Stimulated activated CD4-positive, alpha-beta T cell treated with anti-CD3 and anti-CD28 coated beads, Interleukin-12 subunit alpha, Interleukin-12 subunit beta, amount 100 ng/mL, for 48 hours (primary cell): ENCODE data around the gene MPZL1.
A peak's percentile ranks its signal among the peaks of the same experiment; 100 is the strongest.
"Not testable (repeated sequence)": the region's sequence is repeated elsewhere in the genome, so short reads cannot be mapped to it uniquely, and the experiment has no call there.

Experiments
- DNase-seq, 3 donors: peaks; one replicate each; pipeline ENCODE4 v3.0.0-alpha.2; 2020; ENCODE audit warnings: low read depth in 2 of 3, low spot score in 1 of 3

The MPZL1 gene

DNA sequence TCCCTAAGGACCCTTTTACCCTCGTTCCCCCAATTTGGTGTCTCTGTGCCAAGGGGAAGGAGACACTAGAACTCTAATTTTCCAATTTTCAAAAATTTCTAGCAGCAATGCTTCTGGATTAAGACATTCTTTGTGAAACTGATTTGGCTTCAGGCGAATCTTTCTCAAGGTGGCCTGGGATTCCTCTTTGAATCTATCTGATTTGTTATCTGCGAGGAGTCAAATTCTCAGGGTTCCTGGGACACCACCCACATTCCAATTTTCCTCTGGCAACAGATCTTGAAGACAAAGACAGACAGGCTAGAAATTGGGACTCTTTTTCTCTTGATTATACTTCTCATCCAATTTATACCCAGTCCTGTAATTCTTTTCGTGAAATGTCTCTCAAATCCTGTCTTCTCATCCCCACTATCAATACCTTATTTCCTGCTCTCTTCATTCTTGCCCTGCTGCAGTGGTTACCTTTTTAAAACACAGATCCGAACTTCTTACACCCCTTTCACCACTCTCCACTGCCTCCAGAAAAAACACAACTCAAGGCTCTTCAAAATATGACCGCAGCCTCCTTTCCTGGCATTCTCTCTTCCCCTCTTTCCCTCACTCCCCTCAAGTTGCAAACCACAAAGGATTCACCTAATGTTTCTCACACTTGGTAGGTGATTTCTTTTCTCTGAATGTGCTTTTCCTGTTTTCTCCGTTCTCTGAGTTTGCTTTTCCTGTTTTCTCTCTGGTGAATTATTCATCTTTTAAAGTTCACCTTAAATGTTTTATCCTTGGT is 2.7 kb upstream of the MPZL1 start:
- no peak for DNase-seq

DNA sequence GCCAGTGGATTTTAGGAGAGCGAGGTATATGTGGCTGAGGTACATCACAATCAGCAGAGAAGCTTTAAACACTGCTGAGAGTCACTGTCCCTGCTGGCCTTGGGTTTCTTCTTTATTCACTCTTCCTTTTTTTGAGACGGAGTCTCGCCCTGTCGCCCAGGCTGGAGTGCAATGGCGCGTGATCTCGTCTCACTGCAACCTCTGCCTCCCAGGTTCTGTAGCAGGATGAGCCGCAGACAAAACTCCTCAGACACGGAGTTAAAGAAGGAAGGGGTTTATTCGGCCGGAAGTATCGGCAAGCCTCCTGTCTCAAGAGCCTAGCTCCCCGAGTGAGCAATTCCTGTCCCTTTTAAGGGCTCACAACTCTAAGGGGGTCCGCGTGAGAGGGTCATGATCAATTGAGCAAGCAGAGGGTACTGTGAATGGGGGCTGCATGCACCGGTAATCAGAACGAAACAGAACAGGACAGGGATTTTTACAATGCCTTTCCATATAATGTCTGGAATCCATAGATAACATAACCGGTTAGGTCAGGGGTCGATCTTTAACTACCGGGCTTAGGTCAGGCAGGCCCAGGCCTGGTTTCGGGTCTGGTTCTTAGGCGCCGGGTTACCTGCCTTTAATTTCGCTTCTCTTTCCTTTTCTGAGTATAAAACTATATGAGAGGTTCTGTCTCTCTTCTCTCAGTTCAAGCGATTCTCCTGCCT is 1.9 kb upstream of the MPZL1 start:
- DNase-seq: not testable (repeated sequence)

DNA sequence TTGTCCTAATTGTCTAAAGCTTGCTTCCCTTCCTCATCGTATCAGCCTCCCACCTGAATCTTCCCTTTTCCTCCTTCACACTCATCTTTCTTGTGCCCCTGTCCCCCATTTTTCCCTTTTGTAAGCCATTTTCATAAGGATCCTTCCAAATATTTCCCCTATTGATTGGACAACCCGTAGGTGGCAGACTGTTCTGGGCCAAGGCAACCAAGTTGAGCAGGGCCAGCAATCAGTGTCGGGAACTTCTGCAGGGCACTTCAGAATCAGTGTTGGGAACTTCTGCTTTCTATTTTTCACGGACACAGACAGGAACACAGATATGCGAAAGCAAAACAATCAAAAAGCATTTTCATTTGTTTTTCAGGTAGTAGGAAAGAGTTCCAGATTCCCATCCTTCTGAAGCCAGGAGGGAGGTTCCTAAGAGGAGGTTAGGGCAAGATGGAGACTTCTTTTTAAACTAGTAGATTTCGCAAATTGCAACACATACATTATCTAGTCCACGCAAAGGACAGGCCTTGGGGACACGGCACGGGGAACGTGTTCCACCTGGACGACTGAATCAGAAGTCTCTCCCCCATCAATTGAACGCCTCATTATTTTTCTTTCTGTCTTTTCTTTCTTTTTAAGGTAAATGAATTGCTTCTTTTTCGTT is 691 bp upstream of the MPZL1 start:
- no peak for DNase-seq

DNA sequence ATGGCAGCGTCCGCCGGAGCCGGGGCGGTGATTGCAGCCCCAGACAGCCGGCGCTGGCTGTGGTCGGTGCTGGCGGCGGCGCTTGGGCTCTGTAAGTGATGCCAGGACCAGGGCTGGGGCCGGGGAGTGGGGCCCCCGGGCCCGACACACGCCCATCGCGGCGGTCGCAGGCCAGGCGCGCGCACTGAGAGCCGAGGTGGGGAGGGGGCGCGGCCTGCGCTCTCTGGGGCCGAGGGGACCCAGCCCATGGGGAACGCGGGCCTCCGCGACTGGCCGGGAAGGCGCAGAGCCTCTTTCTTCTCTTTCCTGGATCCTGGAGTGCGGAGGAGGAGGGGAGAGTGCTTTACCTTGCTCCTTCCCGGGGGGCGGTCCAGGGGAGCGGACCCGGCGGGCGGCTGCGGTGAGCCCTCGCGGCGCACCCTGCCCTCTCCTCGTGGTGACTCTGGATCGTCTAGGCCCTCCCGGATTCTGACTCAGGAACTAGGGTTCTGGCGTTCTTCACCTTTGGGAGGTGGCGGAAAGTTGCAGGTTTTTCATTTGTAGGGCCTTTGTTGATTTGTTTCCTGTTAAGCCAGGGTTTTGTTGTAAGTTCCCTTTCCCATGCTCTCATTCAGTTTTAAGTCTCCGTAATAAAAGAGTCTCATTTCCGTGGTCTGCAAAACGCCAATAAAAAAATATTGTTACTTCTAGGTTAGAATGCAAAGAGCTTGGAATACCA is 529 bp downstream of the MPZL1 start:
- DNase-seq: peak in 1 of 3 donors; percentile 36

DNA sequence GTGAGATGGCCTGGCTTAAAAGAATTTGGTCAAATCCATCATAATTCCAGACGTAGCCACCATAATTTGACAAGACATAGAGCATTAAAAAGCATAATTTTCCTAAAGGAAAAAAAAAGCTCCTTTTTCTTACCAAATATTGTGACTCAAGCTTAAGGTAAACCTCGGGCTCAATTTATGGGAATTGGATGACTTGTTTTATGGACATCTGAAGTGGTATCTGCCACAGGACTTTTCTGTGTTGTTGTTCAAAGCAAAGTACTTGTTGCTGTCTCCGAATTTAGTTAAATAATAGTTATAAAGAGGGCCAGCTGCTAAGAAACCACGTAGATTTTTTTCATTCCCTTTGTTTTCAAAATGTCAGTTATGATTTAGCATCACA is 1.1 kb downstream of the MPZL1 start:
- DNase-seq: no peak

DNA sequence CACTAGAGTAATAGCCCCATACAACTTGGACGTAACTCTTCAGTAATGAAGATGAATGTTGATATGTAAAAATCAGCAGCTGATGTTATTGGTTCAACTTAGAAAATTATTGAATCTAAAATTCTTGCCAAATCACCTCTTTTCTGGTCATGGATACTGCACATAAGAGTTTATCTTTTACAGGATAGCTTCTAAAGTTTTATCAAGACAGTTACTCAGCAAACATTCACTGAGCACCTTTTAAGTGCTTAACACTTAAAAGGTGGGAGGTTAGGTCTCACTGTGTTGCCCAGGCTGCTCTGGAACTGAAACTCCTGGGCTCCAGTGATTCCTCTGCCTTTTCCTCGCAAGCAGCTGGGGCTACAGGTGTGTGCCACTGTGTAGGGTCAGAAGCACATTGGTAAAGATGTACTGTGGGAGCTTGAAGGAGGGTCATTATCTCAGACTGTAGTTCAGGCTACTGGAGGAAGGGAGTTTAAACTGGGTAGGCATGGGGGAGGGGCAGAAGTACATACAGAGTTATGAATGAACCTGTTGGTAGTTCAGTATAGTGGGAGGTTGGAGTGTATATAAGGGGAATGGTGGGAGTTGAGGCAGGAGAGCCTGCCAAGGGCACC is 2.0 kb downstream of the MPZL1 start:
- no peak for DNase-seq

DNA sequence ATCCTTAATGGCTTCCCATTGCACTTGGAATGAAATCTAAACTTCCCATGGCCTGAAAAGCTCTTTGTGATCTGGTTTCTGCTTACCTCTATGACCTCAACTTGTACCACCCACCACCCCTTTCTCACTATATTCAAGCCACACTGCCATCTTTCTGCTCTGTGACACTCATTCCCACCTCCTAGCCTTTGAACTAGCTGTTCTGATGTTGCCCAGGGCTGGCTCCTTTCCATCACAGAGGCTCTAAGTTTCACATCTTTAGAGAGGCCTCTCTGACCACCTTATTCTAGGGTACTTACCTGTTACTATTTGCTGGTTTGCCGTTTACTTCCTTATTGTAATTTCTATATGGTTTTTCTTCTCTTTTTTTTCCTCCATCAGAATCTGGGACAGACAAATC is 4.2 kb downstream of the MPZL1 start:
- no peak for DNase-seq

DNA sequence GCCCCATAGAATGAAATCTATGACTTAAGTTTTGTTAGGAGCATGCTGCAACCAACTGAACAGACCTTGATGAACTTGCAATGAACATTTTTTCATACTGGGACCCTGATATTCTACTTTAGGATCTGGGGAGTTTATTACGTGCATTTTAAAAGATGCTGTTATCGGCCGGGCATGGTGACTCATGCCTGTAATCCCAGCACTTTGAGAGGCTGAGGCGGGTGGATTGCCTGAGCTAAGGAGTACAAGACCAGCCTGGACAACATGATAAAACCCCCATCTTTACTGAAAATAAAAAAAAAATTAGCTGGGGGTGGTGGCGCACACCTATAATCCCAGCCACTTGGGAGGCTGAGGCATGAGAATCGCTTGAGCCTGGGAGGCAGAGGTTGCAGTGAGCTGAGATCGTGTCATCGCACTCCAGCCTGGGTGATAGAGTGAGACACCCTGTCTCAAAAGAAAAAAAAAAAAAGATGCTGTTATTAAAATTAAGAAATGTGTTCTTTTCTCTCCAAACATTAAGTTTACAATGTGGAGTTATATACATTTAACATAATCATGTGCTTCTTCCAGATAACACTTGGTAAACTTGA is 7.1 kb downstream of the MPZL1 start:
- no peak for DNase-seq

DNA sequence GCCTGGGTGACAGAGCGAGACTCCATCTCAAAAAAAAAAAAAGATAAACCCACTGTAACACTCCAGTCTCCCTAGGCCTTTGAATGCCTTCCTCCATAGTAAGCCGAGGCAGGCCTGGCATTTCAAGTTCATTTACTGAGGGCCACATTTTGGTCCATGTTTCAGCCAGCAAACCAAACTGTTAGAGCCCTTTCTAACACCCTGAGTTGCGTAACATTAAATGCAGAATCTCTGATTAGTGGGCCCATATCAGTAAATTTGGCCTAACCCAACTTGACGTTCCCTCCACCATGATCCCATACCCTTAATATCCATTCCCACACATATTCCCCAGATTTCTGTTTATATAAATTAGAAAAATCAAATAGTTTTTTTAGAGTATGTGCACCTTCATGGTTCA is 12.4 kb downstream of the MPZL1 start:
- no peak for DNase-seq

DNA sequence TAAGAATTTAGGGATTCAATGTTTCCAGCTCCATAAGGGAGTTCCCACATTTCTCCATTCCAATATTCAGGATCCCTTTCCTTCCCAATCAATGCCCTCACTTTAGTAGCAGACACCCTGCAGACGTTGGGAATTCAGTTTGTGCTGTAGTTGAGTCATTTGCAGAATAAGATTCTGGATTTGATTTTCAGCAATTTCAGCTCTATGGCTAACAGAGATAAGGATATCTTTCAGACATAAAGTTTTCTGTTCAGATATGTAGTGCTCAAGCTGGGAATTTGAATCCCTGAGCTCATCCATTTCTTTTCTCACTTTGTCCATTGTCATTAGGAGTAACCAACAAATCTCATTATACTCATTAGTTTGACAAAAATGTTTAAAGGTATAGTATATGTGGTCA is 13.1 kb downstream of the MPZL1 start:
- DNase-seq: no peak

DNA sequence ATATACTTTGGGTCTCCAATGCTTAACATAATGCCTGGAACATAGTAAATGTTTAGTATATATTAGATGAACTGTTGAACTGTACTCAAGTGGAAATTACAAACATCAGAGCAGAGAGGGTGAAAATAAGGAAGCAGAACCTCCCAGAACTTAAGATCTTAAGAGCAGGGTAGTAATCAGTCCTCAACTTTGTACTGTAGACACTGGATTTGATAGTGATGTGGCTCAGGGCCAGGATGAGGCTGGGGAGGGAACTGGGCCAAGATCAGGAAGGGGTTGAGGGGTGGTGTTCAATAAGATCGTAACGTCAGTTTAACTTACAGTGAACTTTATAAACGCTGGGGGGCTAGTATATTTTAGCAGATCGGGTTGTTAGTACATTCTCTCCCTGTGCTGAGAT is 15.4 kb downstream of the MPZL1 start:
- no peak for DNase-seq

DNA sequence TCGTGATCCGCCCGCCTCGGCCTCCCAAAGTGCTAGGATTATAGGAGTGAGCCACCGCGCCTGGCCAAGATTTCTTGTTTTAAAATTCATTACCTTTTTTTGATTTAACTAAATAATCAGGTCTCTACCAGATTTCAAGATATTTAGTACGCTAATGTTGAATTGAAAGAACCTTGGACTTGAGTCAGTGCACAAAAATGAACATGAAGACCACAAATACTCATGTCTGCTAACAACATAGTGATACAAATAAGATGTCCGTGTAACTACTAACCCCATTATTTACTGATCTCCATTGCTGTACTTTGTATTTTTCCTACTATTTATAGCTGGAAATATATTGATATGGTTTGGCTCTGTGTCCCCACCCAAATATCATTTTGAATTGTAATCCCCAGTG is 16.4 kb downstream of the MPZL1 start:
- DNase-seq: no peak

DNA sequence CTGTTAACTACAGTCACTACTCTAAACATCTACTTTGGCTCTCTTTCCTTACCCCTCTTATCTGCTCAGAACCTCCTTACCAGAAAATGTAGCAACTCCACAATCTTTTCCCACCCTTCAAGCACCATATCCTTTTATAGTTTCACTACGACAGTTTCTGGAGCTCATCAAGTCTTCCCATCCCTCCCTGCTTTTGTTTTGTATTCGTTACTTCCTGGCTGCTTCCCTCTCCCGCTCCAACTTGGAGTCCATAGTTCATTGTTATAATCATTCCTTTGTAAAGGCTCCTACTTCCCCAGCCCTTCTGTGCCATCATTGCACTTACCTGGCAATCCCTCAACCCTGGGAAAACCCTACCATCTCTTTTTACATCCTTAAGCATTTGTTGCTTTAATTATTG is 18.0 kb downstream of the MPZL1 start:
- DNase-seq: no peak

DNA sequence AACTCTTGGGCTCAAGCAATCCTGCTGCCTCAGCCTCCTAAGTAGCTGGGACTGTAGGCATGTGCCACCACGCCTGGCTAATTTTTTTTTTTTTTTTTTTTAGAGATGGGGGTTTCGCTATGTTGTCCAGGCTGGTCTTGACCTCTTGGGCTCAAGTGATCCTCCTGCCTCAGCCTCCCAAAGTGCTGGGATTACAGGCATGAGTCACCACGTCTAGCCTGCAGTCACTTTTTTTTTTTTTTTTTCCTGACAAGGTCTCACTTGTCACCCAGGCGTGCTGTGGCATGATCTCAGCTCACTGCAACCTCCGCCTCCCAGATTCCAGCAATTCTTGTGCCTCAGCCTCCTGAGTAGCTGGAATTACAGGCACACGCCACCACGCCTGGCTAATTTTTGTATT is 19.3 kb downstream of the MPZL1 start:
- not testable (repeated sequence) for DNase-seq

DNA sequence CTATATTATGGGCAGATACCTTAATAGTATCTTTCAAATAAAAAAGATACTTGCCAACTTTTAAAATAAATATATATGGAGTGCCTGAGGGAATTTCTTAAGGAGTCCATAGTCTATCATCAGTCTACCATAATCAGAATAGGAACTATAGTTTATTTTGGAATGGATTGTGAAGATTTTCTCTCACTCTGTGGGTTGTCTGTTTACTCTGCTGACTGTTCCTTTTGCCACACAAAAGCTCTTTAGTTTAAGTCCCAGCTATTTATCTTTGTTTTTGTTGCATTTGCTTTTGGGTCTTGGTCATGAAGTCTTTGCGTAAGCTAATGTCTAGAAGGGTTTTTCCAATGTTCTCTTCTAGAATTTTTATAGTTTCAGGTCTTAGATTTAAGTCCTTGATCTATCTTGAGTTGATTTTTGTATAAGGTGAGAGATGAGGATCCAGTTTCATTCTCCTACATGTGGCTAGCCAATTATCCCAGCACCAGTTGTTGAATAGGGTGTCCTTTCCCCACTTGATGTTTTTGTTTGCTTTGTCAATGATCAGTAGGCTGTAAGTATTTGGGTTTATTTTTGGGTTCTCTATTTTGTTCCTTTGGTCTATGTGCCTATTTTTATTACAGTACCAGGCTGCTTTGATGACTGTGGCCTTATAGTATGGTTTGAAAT is 20.7 kb downstream of the MPZL1 start:
- DNase-seq: not testable (repeated sequence)

DNA sequence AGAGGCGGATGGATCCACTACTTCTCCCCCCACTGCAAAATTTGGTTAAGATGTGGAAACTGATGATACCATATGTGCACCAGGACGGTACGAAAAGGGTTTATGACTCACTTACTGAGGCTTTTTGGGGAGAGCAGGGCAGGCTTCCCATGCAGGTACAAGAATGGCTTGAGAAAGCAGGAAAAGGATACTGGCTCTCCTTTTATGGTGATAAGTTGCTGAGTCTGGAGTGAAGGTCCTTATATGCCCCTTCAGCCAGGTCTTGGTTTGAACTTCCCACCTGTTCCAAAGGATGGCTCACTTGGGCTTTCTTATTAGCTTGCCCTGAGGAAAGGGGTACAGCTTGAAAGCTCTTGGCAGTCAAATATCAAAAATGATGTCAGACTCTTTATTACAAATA is 23.1 kb downstream of the MPZL1 start:
- DNase-seq: no peak

DNA sequence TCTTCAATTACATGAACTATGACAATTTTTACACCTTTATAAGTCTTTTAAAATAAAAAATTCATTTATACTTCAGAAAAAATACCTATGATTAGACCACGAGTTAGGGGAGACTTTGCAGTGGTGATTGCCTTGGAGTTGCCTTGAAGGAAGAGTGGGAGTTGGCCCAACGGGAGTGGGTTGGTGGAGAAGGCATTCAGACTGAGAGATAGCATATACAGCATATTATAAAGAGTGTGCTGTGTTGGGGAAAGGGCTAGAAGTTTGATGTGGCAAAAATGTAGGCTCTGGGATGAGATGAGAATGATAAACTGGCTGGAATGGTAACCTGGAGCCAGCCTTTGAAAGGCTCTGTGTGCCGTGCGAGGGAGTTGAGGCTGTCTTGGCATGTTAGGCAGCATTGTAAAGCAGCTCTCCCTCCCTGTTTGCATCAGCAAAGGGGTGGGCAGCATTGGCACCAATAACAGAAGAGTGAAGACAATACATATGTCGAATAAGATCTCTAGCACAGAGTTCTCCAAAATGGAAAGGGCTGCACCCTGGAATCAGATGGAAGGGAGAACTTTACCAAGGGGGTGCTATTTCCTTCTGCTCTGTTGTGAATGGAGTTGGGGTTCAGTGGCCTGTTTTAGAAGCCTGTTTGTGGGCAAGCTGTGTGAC is 24.4 kb downstream of the MPZL1 start:
- DNase-seq: no peak

DNA sequence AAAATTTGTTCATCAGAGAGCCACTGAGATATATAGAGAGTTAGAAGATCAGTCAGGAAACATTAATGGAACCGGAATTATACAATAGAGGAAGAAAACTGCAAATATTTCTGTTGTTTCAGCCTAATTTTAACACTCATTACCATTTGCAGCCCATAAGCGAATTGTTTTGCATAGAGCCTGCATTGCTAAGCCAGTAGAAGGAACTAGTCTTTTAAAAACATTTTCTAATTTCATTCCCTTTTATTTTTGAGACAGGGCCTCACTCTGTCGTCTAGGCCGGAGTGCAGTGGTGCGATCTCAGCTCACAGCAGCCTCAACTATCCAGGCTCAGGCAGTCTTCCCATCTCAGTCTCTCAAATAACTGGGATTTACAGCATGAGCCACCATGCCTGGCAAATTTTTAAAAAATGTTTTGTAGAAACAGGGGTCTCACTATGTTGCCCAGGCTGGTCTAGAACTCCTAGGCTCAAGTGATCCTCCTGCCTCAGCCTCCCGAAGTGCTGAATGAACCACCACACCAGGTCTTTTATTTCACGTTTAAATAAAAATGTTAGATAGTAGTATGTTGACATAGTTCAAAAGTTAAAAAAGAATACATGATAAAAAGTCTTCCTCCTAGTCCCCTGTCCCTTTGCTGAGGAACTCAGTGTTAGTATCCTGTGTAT is 25.3 kb downstream of the MPZL1 start:
- DNase-seq: no peak

DNA sequence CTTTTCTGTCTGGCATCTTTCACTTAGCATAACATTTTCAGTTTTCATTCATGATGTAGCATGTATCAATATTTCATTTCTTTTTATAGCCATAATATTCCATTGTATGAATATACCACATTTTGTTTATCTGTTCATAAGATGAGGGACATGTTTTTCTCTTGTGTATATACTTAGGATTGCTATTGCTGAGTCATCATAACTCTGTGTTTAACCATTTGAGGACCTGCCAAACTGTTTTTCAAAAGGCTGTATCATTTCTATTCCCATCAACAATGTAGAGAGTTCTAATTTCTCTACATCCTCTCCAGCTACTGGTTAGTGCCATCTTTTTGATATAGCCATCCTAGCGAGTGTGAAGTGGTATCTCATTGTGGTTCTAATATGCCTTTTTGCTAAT is 26.2 kb downstream of the MPZL1 start:
- no peak for DNase-seq
